HL-60 (cell line): Measurements from ENCODE around the gene SLC25A2.

Experiments used
- POLR2AphosphoS5 ChIP-seq: IDR thresholded peaks from 2 replicates; pipeline ENCODE4 v1.6.1; 2012; ENCODE audit warnings: low read depth
- REST ChIP-seq: IDR thresholded peaks from 2 replicates; pipeline ENCODE4 v1.6.1; 2012; ENCODE audit warnings: low read depth; ENCODE audit not compliant: insufficient replicate concordance
- TF ChIP-seq, protein P1 (sequence below): IDR thresholded peaks from one replicate; pipeline ENCODE4 v1.5.1; 2011; ENCODE audit warnings: low read length, control low read depth, inconsistent platforms; ENCODE audit not compliant: insufficient read depth

DNA sequence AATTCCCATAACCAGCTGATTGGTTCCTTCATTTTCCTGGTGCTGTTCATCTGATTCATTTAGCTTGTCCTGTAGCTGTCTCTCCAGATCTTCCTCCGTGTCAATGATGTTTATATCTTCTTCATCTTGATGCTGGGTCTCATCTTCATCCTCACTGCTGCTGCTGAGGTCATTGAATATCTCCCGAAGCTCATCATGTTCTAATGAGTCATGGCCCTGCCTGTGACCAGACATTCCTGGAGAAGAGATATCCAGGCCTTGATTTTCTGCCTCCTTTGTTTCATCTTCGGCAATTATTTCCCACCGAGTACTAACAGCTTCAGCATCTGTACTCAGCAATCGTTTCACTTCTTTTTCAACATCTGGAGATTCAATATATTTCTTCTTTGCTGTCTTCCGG is 15.4 kb upstream of the SLC25A2 start:
- no peak for TF ChIP-seq REST
- TF ChIP-seq, protein P1, sequence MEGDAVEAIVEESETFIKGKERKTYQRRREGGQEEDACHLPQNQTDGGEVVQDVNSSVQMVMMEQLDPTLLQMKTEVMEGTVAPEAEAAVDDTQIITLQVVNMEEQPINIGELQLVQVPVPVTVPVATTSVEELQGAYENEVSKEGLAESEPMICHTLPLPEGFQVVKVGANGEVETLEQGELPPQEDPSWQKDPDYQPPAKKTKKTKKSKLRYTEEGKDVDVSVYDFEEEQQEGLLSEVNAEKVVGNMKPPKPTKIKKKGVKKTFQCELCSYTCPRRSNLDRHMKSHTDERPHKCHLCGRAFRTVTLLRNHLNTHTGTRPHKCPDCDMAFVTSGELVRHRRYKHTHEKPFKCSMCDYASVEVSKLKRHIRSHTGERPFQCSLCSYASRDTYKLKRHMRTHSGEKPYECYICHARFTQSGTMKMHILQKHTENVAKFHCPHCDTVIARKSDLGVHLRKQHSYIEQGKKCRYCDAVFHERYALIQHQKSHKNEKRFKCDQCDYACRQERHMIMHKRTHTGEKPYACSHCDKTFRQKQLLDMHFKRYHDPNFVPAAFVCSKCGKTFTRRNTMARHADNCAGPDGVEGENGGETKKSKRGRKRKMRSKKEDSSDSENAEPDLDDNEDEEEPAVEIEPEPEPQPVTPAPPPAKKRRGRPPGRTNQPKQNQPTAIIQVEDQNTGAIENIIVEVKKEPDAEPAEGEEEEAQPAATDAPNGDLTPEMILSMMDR = no peak
- TF ChIP-seq POLR2AphosphoS5 = no peak
